Stimulated activated CD4-positive, alpha-beta T cell treated with anti-CD3 and anti-CD28 coated beads, Interleukin-4, amount 100 ng/mL, for 24 hours (primary cell): ENCODE data around the gene TBL1XR1.

ENCODE experiments used
- DNase-seq: peaks from one replicate; pipeline ENCODE4 v3.0.0-alpha.2; 2020

Gene TBL1XR1

DNA sequence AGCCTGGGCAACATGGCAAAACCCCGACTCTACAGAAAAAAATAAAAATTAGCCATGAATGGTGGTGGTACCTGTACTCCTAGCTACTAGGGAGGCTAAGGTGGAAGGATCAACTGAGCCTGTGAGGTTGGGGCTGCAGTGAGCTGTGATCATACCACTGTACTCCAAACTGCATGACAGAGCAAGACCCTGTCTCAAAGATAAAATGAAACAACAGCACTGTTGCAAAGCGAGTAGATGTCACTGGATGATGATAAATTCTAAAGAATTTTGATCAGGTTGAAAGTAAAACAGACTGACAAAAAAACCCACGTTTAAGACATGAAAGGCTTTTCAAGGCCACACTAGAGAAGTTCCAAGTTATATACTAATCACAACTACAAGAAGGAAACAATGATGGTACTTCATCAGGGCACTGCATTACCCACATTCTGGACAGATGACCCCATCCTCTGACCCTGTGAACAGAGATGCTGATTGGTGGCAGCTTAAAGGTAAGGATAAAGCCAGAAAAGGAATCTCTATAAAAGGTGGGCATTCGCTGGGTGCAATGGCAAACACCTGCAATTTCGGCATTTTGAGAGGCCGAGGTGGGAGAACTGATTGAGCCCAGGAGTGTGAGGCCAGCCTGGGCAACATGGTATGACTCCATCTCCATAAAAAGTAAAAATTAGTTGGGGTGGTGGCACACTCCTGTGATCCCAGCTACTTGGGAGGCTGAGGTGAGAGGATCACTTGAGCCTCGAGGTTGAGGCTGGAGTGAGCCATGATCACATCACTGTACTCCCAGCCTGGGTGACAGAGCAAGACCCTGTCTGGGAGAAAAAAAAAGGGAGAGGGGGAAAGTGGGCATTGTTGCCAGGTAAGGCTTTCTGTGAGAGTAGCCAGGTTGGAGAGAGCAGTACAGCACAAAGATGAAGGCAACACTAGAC, 59.2 kb downstream of the TBL1XR1 start:
- no peak for DNase-seq

DNA sequence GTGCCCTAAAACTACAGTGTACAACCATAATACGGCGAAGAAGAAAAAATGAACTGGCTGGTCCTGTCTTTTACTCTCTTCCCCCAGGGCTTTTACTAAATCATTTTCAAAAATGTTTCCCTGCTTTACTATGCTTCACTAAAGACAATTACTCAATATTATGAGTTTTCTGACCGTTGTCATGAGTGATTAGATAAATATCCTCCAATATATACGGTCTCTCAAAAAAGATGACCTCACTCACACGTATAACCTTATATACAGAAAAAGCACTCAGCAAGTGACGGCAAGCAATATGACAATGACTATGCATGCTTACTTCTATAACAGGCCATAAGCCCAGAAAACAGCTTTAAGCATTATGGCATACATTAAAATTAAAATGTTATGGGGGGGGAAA, 60.5 kb downstream of the TBL1XR1 start:
- DNase-seq = no peak

DNA sequence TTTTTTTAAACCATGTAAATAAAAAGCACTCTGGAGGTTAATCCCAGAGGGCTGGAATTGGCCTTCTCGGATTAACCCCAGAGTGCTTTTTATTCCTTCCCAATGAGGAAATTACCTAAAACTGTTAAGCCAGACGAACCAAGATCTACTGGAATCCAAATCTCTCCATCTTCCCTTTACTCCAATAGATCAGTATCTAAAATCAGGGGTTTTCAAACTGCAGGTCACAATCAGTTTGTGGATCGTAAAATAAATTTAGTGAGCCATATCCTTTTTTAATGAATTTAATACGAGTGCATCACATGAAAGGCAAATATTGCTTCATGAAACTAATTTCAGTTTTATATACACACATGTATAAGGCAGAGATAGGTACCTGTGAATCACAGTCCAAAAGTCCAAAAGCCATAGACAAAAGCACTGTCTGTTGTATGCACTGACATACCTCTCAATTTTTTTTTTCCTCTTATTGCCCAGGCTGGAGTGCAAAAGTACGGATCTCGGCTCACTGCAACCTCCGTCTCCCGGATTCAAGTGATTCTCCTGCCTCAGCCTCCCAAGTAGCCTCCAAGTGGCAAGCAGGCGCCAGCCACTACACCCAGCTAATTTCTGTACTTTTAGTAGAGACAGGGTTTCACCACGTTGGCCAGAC, 61.3 kb downstream of the TBL1XR1 start:
- DNase-seq = no peak

DNA sequence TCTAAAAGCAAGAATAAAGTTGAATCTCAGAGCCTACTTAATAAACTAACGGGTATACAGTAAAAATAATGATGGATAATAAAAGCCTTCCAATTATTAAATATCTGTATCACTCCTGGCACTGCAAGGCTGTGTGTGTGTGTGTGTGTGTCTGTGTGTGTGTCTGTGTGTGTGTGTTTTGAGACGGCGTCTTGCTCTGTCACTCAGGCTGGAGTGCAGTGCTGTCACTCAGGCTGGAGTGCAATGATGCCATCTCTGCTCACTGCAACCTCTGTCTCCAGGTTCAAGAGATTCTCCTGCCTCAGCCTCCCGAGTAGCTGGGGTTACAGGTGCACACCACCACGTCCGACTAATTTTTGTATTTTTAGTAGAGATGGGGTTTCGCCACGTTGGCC, 62.5 kb downstream of the TBL1XR1 start:
- DNase-seq = no peak

DNA sequence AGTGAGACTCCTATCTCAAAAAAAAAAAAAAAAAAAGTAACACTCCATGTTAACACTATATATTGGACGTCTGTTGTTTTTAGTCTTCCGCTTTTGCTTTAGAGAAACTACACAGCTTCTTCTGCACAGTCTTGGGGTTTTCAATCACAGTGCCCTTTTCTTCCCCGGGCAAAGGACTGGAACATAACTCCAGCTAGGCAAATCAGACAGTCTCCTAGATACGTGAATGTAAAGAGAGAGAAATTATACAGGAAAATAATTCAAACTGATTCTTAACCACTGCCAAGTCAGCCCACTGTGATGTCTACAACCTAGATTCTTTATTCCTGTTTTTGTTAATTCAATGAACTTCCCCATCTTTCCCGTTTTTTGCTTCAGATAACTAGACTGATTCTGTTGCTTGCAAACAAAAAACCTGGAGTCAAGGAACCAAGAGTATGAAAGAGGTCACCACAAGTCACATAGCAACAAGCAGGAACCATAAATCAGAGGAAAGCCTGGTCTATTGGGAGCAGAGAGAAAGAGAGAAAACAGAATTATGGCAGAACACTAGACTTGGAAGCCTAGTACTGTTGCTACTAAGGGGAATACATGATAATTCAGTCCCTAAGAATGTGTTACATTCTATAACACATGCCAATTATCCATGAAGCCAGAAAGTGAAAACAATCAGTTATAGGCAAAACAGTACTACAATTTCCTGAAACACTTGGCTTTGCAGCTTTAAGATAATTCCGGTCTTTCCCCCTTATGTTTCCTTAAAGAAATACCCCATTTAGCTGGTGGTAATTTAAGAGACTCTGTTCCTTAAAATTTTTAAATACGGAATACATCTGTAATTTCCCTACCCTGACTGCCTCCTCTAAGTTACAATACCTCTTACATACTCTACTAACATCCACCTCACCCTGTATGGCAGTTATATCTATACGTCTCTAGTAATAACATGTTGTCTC, 63.1 kb downstream of the TBL1XR1 start:
- DNase-seq = no peak

DNA sequence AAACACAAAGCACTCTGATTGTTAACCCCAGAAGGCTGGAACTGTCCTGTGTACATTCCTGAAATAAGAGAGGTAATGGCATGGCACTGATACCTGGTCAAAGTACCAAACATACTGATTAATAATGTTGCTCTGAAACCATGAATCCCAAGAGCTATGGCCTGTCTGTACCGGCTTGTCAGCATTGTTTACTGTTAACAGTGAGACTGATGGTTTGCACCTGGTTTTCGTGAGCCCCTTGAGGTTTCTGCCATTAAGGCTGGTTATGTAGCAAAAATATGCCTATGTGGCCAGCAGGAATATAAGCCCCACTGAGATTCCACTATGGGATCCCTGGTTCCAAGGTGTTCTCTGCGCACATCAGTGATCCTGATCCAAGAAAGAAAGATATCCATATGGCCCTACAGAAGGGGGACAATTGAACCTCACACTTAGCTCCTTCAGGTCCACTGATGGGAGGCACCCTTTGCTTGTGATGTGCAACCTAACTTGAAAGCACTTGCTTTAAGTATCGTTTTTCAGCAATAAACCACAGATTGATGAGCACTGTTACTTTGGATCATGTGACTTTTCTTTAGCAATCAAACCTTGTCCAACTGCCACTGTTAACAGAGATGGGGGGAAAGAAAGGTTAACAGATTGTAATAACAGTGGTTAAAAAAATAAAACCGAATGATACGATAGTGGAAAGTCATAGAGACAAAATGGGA, 65.2 kb downstream of the TBL1XR1 start:
- DNase-seq = no peak

DNA sequence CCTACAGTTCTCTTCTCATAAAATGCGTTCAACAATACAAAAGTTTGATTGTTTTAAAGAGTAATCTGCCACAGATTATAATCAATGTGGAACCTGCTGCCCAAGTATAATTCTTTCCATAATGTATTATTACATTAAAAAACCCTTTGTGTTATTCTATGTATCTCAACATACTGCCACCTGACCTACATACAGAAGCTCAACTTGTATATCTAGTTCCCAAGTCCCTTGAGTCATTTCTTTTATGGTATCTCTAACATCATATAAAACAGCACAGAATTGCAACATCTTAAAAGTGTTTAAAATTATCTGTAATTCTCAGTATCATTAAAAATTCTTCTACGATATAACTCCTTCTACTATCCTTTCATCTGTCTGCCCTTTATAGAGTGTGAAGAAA, 70.3 kb downstream of the TBL1XR1 start:
- no peak for DNase-seq

DNA sequence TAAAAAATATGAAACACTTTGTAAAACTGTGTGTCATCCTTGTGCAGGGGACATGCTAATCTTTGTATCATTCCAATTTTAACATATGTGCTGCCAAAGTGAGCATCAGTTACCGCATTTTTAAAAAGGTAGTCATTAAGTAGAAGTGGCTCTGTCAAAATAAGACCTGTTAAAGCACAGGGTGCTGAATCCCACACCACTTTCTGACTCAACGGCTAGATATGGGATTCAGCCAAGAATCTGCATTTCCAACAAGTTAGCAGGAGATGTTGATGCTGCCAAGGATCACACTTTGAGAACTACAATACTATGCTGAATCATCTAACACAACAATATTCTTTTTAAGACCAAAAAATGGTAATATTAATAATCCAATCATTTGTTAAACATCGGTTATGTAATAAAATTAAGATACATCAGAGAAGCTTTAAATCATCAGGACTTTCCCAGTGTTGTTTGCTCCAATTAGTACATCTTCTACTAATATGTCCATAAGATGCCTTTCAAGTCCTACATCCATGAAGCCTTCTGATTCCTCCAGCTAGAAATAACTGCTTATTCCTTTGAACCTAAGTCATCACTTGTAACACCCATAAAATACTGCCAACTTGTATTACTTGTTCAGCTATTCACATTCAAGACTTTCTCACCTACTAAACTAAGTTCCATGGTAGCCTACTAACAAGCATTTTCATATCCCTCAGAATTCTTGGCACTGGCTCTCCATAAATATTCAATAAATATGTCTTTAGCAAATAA, 71.1 kb downstream of the TBL1XR1 start:
- DNase-seq = no peak

DNA sequence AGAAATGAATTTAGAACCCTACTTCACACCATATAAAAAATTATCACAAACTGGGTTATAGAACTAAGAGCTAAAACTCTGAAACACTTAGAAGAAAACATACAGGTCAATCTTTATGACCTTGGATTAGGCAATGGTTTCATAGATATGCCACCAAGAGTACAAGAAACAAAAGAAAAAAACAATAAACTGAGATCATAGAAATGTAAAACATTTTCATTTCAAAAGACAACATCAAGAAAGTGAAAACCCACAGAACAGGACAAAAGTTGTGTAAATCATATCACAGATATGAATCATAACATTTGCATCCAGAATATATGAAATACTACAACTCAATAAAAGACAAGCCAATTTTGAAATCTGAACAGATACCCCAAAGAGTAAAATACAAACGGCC, 72.4 kb downstream of the TBL1XR1 start:
- no peak for DNase-seq

DNA sequence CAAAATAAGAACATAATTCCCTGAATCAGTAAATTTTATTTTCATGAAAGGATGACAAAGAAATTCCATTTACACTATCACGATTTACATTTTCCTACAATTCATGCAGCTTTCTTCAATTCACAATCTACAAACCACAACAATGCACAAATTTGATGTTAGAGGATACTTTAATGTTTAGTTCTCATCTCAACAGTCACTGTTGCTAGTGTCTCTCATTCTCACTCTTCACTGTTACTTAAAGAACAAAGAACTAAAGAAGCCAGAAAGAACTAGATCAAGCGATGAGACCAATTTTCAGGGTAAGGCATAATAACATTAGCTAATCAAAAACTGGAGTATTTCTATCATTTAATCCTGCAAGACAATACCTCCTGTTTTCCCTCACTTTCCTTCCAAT, 73.5 kb downstream of the TBL1XR1 start:
- DNase-seq = no peak

DNA sequence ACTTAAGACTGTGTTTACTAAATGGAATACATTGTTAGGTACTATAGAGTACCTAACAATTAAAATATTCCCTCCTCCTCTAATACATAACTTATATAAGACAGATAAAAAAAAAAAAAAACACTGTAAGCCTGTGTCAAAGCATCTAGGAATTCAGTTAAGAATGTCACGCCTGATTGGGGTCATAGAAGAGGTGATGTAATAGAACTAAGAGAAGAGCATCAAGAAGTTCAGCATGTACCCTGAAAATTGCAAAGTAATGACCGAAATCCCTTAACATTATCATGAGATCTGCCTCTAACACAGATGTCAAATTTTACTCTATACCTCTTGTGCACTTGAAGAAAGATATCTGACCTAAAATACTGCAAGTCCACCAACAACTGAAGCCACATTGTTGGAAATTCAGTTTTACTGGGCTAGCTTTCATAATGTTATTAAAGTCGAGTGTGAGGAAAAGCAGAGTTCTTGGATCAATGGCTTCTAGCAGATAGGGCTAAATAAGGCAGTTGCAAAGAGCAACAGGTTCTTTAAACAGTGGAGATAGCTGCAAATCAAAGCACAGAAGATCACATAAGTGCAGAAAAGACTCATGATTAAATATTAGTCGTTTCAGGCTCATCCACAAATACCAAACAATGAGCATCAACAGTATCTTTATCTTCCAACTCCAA, 75.0 kb downstream of the TBL1XR1 start:
- no peak for DNase-seq

DNA sequence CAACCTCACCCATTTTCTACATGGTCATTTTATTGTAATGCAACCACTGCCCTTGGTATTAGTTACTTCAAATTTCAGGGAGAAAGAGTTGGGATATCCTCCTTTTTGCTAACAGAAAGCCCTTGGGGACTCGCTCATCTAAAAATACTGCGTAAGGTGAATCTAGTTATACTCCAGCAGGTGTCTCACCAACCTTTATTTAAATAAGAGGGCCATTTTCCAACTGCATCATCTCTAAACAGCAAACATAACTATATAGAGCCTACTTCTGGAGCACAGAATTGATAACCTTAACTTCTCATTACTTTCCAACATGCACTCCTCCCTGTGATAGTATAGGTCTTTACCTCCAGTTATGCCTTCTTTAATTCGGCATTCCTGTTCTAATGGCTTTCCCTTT, 77.5 kb downstream of the TBL1XR1 start:
- no peak for DNase-seq

DNA sequence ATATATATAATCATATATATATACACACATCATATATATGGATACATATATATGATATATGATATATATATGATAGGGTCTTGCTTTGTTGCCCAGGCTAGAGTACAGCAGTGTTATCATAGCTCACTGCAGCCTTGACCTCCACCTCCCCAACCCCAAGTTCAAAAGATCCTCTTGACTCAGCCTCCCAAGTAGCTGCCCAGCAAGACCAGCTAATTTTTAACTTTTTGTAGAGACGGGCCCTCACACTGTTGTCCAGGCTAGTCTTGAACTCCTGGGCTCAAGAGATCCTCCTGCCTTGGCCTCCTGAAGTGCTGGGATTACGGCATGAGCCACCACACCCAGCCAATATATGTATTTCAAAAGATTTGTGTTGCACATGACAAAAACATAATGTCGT, 83.0 kb downstream of the TBL1XR1 start:
- no peak for DNase-seq

DNA sequence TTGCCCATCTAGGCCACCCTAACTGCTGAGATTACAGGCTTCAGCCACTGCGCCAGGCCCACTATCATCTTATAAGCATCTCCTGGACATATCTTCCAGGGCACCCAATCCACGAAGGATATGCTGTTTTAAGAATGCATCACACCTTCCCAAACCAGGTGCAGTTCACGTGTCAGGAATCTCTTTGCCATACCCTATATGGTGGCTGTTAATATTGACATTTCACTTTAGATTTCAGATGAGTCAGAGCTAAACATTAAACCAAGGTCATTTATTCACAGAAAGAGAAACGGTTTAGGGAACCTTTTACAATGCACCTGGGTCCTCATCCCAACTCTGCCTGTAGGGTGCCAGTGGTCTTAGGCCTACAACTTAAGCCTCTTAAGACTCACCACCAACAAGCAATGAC, 85.7 kb downstream of the TBL1XR1 start:
- DNase-seq = no peak

DNA sequence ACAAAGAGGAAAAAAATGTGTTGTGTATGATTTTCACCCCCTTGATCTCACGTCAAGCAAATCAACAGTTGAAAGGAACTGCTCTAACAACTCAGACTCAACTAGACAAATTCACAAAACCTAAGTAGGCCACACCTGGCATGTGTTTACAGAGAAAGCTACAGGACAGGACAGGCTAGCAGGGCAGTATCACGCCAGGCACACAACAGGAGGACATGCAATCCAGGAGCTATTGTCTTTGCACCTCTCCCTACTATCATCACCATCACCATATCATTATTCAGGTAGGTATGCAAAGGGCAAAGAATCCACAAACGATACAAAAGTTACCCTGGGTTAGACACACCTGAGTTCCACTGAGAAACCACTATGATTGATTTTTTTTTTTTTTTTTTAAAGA, 86.4 kb downstream of the TBL1XR1 start:
- DNase-seq = no peak

DNA sequence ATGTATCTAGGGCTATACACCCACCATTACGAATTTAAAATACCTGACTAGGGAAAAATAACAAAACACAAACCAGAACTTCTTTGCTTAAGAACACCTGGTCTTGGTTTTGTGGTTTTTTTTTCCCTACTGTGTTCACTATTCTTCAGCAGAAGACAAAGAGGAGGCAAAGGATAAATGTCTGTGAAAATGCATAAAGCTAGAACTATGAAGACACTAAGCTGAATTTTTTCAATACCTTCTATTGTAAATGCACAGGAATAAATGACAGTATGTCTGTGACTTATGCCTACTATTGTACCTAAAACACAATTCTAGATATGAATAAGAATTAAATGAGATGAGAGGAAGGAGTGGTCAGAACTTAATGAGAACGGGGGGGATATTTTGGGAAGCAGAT, 86.9 kb downstream of the TBL1XR1 start:
- DNase-seq = no peak

DNA sequence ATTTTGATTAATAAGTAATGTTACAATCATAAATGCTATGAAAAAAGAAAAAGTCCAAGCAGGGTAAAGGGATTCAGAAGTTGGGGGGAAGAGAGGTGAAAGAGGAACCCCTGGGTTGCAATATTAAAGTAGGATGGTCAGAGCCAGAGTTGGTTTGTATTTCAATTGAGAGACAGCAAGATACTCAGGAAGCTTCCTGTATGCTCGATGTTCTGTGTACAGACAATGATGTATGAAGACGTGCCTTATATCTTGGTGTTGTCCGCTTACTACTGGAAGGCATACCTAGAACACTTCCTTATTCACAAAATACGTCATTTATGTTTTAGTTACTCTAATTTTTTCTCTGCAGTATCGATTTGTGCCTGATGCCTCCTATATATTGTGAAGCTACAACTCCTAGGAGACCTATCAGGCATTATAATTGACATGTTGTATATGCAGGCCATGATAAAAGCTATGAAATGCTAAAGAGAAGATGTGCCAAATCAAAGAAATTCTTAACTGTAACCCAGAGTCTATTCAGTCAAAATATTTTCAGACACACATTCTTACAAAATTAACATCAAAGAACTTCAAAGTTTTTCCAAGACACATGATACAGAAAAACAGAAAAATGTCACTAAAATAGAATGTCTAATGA, 87.5 kb downstream of the TBL1XR1 start:
- DNase-seq = no peak

DNA sequence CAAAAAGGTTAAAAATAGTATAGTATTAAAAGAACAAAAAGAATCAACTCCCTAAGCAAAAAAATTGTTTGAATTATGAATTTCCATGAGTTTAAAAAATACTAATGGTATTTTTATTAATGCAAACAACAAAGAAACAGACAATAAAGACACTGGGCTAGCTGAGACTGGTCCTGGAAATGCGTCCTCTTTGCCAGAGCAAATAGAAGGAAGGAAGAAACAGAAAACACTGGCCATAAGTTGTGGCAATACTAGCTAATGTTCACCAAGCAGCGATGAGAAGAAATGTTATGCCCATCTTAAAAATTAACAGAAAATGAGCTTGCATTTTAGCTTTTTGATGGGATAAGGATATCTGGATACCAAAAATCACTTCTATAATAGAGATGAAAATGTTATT, 88.6 kb downstream of the TBL1XR1 start:
- no peak for DNase-seq

DNA sequence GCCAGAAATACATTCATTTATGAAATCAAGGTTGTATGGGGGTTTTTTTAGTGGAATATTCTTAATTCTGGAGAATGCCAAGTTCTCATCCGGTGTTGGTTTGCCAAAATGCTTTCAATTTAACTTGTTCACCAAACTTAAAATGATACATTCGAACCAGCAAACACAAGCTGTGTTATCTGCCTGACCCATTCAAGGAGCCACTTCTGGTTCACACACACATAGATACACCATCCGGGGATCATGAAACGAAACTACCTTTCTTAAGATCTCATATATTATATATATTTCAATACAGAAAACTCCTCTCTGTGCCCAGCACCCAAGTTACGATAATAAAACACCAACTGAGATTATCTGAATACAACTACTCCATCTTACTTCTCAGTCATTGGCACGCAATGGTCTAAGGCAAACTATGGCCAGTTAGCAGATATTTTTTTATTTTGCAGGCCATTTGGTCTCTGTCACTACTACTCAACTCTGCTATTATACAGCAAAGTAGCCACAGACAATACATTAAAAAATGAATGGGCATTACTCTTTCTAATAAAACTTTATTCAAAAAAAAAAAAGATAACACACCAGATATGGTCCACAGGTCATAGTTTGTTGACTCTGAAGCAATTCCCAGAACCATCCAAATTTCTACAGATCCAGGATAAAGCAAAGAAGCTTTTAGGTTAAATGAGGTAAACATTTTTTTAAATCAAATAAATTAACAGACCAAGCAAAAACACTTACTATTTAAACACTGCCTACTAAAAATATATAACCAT, 89.6 kb downstream of the TBL1XR1 start:
- DNase-seq = no peak

DNA sequence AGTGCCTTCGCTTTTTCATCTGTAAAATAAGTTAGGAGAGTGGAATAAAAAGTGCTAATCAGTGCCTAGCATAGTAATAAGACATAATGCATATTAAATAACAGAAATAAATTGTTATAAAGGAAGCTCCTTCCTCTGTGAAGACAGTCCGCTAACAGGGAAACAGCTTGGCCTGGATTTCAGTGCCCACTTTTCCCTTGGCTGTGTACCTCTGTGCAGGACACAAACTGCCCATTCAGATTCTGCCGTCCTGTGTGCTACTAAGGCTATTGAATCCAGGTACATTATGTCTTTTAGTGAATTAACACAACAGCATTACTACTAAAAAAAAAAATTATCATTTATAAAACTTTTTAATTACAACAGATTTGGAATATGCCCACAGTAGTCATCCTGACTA, 90.7 kb downstream of the TBL1XR1 start:
- DNase-seq = no peak
